ENCODE measurements around the gene MDFIC2.

MDFIC2 gene

DNA sequence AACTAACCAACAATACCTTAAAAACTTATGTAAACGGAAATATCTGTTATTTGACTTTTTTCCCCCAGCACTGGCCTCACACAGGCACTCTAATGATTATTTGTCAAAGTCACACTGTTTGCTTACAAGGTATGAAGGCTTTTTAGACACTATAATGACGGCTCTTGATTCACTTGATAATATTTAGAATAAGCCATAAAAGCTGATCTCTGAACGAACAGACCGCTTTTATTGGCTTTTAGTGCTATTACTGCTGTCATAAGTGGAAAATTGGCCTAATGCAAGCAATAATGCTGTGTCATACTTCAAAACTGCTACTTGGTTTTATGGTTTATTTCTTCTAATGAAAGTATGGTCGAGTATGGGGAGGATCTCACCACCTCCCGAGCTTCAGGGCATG lies 35.1 kb downstream of the MDFIC2 start:
- Histone ChIP-seq H3K4me3 (ENCODE audit: insufficient read depth, low read length, poor library complexity, severe bottlenecking) (no peak overlapping the region), H3K9ac (ENCODE audit: low read length) (no peak overlapping the region), H4K20me1 (ENCODE audit: low read depth, low read length) (no peaks in the 10 kb centered on the region), H3K9me3 (ENCODE audit: insufficient read depth, low read length) (no peaks in the 10 kb centered on the region), H3F3A (ENCODE audit: insufficient read depth) (no peaks in the 10 kb centered on the region), H3K79me2 (ENCODE audit: insufficient read depth, low read length) (no peaks in the 10 kb centered on the region), H2AFZ (ENCODE audit: low read depth, low read length, severe bottlenecking) (no peak overlapping the region), H3K27me3 (ENCODE audit: low read length) (no peaks in the 10 kb centered on the region), H3K9me2 (replicated peaks; ENCODE audit: insufficient read depth, low read length) (no peaks in the 10 kb centered on the region), H3K27ac (ENCODE audit: low read depth, low read length) (no peak overlapping the region), H3K4me2 (ENCODE audit: low read depth, low read length, poor library complexity, severe bottlenecking) (no peak overlapping the region), H3K36me3 (ENCODE audit: low read length) (no peaks in the 10 kb centered on the region)
- no peak for TF ChIP-seq EZH2phosphoT487 (conservative IDR thresholded peaks at IDR 0.05; ENCODE audit: low read length)
- TF ChIP-seq, protein P1, sequence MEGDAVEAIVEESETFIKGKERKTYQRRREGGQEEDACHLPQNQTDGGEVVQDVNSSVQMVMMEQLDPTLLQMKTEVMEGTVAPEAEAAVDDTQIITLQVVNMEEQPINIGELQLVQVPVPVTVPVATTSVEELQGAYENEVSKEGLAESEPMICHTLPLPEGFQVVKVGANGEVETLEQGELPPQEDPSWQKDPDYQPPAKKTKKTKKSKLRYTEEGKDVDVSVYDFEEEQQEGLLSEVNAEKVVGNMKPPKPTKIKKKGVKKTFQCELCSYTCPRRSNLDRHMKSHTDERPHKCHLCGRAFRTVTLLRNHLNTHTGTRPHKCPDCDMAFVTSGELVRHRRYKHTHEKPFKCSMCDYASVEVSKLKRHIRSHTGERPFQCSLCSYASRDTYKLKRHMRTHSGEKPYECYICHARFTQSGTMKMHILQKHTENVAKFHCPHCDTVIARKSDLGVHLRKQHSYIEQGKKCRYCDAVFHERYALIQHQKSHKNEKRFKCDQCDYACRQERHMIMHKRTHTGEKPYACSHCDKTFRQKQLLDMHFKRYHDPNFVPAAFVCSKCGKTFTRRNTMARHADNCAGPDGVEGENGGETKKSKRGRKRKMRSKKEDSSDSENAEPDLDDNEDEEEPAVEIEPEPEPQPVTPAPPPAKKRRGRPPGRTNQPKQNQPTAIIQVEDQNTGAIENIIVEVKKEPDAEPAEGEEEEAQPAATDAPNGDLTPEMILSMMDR (IDR thresholded peaks at IDR 0.05; ENCODE audit: insufficient read depth, low read length, poor library complexity, severe bottlenecking) = no peak

DNA sequence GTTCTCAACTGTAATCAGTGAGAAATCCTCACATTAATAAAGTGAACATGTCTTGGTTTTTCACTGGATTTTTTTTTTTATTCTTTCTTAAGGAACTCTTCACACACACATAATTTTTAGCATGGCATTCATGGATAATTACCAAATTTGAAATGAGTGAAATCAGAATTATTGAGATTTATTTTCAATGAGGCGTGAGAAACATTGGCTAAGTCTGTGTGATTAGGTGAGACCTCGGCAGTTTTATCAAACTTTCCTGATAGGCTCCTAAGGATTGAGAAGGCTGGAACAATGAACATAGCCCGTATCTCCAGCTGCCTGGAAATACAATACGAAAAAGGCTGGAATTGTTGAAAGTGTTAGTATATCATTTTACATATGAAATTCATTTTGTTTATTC lies 35.5 kb downstream of the MDFIC2 start:
- Histone ChIP-seq H3K27me3 (ENCODE audit: low read length) (no peaks in the 10 kb centered on the region), H3K79me2 (ENCODE audit: insufficient read depth, low read length) (no peaks in the 10 kb centered on the region), H3K4me3 (ENCODE audit: insufficient read depth, low read length, poor library complexity, severe bottlenecking) (no peak overlapping the region), H3K27ac (ENCODE audit: low read depth, low read length) (no peak overlapping the region), H2AFZ (ENCODE audit: low read depth, low read length, severe bottlenecking) (no peak overlapping the region), H3K9me3 (ENCODE audit: insufficient read depth, low read length) (no peaks in the 10 kb centered on the region), H3K4me2 (ENCODE audit: low read depth, low read length, poor library complexity, severe bottlenecking) (no peak overlapping the region), H3K9me2 (replicated peaks; ENCODE audit: insufficient read depth, low read length) (no peaks in the 10 kb centered on the region), H3F3A (ENCODE audit: insufficient read depth) (no peaks in the 10 kb centered on the region), H3K9ac (ENCODE audit: low read length) (no peak overlapping the region), H4K20me1 (ENCODE audit: low read depth, low read length) (no peaks in the 10 kb centered on the region), H3K36me3 (ENCODE audit: low read length) (no peaks in the 10 kb centered on the region)
- TF ChIP-seq, protein P1 (IDR thresholded peaks at IDR 0.05; ENCODE audit: insufficient read depth, low read length, poor library complexity, severe bottlenecking) = no peak
- no peak for TF ChIP-seq EZH2phosphoT487 (conservative IDR thresholded peaks at IDR 0.05; ENCODE audit: low read length)

DNA sequence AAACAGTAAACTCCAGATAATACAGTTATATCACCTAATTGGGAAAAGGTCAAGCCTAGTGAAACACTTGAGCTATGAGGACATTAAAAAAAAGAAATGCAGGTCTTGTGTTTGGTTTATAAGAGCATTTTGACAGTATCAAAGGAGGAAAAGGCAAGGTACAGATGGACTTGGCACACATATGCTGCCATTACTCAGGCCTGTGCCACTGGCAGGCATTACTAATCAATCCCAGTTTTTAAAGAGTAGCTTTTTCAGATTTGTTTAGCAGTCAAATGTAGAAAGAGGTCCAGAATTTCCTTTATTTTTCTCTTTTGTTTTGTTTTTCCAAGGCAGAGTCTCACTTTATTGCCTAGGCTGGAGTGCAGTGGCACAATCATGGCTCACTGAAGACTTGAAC lies 38.9 kb downstream of the MDFIC2 start:
- no peak overlapping the region for H3K4me2 ChIP-seq (ENCODE audit: low read depth, low read length, poor library complexity, severe bottlenecking)
- H3K36me3 ChIP-seq (ENCODE audit: low read length) = no peaks in the 10 kb centered on the region
- no peak overlapping the region for H3K9ac ChIP-seq (ENCODE audit: low read length)
- no peak overlapping the region for H3K4me3 ChIP-seq (ENCODE audit: insufficient read depth, low read length, poor library complexity, severe bottlenecking)
- no peak overlapping the region for H2AFZ ChIP-seq (ENCODE audit: low read depth, low read length, severe bottlenecking)
- H3K27ac ChIP-seq (ENCODE audit: low read depth, low read length) = no peak overlapping the region
- H3K27me3 ChIP-seq (ENCODE audit: low read length) = no peaks in the 10 kb centered on the region
- TF ChIP-seq, protein P1 (IDR thresholded peaks at IDR 0.05; ENCODE audit: insufficient read depth, low read length, poor library complexity, severe bottlenecking) = no peak
- no peak for TF ChIP-seq EZH2phosphoT487 (conservative IDR thresholded peaks at IDR 0.05; ENCODE audit: low read length)
- no peaks in the 10 kb centered on the region for H3F3A ChIP-seq (ENCODE audit: insufficient read depth)
- H3K9me3 ChIP-seq (ENCODE audit: insufficient read depth, low read length) = no peaks in the 10 kb centered on the region
- no peaks in the 10 kb centered on the region for H4K20me1 ChIP-seq (ENCODE audit: low read depth, low read length)
- no peaks in the 10 kb centered on the region for H3K79me2 ChIP-seq (ENCODE audit: insufficient read depth, low read length)
- no peaks in the 10 kb centered on the region for H3K9me2 ChIP-seq (replicated peaks; ENCODE audit: insufficient read depth, low read length)

Measured in SU-DHL-6 (cell line).